ENCODE measurements around the gene MARS1.

MARS1 gene

GRCh38 chr12:57473392-57473791 lies 14.5 kb upstream of the MARS1 start:
- no peak for DNase-seq (ENCODE audit: low spot score)

DNA sequence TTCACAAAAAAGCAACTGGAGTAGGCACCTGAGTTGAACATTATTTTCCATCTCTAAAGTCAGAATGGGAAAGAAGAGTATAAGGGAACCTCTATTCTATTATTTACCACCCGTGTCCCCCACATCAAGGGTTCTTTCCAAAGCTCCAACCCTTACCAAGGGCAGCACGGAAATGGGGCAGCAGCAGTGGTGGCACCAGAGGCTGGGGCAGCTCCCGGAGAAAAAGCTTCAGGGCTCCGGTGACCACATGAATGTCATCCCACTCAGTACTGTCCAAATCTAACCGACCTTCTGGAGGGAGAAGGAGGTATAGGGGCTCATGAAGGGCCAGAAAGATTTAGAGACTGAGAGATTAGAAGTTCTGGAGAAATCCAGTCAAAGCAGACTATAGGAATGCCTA lies 14.0 kb upstream of the MARS1 start:
- no peak for DNase-seq (ENCODE audit: low spot score)

DNA sequence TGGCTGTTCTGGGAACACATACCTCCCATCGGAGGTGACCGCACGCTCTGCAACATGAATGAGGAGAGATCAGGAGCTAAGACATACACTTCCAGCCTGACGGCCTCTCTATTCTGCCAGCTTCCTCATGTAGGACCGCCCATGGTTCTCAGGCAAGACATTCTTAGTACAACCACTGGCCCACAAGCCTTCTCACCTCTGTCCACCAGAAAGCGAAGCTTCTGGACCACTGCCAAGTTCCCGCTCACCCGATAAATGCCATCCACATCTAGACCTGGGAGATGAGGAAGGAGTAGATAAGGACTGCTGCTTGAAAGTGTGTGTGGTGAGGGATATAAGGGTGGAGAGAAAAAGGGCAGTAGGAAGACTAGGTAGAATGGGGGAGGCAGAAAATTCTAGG lies 13.4 kb upstream of the MARS1 start:
- DNase-seq (ENCODE audit: low spot score), result no peak

DNA sequence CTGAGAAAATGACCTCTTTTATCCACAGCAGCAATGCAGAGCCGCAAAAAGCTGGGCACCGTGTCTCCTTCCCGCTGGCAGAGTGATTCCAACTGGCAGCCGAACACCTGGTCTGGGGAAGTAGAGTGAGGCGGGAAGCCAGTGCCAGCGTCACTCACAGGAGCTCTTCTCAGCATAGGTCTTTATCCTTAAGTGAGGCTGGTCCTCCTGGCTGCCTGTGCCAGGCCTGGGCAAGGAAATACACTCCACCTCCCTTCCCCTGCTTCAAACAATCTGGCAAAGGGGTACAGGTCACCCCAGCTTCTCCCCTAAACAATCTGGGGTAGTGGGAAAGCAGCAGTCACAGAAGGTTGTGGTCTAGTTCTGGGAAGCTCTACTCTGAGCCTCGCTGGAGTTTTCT lies 13.0 kb upstream of the MARS1 start:
- DNase-seq (ENCODE audit: low spot score), result no peak

DNA sequence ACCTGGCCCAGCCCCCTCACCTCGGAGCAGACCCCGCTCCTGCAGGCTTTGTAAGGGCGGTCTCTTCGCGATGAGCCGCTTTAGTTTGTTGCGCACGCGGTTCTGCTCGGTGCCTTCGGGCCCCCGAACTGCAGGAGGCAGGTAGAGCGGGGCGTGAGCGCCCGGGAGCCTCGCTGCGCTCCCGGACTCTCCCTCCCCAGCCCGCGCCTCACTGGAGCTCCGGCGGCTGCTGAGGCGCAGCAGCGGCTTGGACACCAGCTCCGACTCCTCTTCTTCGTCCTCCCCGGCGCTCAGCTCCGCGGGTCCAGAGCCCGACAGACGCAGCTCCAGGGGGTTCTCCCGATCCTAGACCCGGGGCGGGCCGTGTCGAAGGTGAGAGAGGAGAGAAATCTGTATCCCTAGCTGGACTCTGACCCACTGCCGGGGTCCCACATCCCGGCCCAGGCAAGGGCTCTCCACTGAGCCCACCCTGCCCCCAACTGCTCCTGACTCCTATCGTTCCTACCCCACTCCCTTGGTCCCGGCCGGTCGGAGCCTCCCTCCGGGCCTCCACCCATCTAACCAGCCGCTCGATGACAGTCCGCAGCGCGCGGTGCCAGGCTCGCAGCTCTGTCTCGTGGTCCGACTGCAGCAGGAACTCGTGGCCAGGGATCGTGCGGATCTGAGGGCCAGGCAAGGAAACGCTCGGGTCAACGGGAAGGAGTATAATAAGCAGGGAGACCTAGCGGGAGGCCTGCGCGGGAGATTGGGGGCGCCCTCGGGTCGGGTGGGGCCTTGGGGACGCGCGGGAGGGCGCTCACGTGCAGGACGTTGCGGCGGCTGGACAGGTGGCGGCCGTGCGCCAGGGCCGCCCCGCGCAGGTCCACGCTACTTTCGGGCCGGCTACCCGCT lies 12.4 kb upstream of the MARS1 start:
- peak; percentile 58 for DNase-seq (ENCODE audit: low spot score)

- DNase-seq (ENCODE audit: low spot score), result no peak
These were observed 11.5 kb upstream of the MARS1 start for GRCh38 chr12:57476162-57476992.

DNA sequence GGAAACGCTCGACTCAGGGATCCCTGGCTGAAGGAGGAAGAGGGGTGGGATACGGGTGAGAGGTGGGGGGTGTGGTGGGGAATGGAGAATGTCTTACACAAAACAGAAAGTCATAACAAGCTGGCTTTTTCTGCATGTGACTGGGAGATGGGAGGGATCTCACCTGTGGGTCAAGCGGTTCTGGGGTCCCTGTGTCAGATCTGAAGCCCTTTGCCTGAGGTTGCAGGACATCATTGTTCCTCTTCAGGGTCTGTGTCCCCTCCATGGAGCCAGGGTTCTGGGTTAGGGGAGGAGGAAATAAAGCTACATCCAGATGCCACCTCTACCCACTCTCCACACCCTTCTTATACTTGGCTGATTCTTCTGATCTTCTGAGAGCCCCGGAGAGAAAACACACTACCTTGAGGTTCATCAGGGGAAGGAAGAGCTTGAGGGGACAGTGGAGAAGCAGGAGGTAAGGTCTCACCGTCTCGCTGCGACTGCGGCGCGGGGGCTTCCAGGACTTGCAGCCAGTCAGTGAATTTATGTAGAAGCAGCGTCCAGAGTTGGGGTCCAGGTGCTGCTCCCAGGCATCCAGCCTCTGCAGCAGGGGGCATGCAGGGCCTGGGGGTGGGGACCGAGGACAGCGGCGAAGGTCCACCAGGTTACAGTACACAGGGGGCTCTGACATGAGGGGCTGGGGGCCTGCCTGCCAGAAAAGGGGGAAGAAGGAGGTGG lies 10.7 kb upstream of the MARS1 start:
- no peak for DNase-seq (ENCODE audit: low spot score)

DNA sequence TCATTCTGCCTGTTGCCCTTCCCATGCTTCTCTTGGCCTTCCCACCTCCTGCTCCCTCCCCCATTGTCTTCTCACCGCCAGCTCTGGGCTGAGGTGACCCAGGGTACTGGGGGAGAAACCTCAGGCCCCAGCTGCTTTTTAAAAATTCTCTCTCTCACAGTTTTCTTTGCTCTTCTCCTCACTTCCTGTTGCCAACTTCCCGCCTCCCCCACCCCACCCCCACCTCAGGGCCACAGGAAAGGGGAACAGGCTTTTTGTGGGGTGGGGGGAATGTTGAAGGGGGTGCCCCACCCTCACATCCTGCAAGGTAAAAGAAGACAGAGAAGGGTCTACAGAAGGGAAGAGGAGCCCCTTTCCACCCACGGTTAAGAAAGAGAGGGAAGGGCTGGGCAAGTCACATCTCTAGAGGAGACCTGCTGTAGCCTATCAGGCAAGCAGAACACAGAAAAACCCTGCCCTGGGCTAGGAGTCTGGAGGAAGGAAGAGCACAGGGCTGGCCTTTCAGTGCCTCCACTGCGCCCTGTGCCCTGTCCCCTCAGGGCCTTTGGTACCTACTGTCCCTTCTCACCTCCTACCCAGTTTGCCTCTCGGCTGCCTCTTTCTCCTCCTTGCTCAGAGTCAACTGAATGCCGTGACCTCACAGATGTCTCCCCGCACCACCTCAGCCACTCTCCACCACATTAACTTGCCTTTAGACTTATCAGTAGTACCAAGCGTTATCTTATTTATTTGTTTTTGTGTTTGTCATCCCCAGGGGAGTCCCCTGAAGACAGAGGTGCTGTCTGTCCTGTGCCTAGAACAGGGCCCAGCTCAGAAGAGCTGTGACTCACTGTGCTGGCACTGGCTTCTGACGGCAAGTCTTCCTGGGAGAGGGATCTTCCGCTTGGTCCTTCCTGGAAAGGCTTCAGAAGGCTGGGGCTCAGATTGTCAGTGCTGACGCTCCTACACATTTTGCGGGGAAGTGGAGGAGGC lies 9.9 kb upstream of the MARS1 start:
- DNase-seq (ENCODE audit: low spot score), result no peak

GRCh38 chr12:57479043-57479375 lies 8.9 kb upstream of the MARS1 start:
- DNase-seq (ENCODE audit: low spot score), result no peak

DNA sequence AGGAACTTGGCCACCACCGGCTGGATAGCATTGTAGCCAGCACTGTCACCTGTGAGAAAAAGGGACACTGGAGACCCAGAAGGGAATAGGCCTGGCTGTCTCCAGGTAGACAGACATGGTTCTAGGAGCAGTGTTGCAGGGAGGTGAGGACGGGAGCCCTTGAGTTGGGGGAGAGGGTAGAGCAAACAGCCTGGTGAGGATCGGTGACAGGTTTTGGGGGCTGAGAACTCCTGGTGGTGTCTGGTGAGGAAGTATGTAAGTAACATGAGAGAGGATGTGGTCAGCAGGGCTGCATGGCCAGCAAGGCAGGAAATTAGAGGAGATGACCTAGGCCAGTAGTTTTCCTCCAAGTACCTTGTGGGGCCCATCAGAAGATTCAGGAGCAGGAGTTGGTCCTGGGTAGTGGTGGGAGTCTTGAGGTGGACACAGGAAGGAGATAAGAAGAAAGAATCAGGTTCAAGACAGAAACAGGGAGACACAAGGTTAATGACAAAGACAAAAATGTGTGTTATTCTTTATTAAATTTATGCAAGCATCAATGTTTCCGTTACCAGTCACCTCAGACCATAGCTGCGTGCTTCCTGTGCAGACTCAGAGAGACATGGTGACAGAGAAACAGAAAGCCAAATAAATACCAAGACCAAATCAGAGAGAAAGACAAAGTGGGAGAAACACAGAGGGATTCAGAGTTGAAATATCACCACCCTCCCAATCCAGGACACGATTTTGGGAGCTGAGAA lies 8.3 kb upstream of the MARS1 start, which contains the start of gene ARHGAP9:
Gene ARHGAP9, minus strand, starts transcription at position 491 of the 740 bp plus-strand sequence. Its CDS starts 460 bp downstream, at position 31.
- DNase-seq (ENCODE audit: low spot score), result no peak

DNA sequence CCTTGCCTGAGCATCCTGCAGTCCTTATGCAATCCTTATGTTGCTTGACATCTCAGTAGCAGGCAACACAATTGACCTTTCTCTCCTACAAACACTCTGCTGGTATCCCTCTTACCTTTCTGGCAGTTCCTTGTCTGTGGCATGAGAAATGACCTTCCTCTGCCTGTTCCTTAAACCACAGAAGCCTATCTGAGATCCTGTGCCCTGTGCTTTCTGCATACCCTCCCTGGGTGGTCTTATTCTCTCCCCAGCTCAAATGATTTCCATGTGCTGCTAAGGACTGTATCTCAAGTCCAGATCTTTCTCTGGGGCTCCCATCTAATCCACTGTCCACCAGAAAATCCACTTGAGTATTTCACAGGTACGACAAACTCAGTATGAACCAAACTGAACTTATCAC lies 6.2 kb upstream of the MARS1 start:
- no peak for DNase-seq (ENCODE audit: low spot score)

- peak; percentile 60 for DNase-seq (ENCODE audit: low spot score)
These were observed 4.4 kb upstream of the MARS1 start for GRCh38 chr12:57483466-57483865.

GRCh38 chr12:57485695-57486094 lies 2.2 kb upstream of the MARS1 start:
- DNase-seq (ENCODE audit: low spot score), result no peak

- DNase-seq (ENCODE audit: low spot score), result no peak
These were observed 742 bp upstream of the MARS1 start for GRCh38 chr12:57487055-57487596.

- DNase-seq (ENCODE audit: low spot score), result no peak
These were observed 711 bp downstream of the MARS1 start for GRCh38 chr12:57488402-57489156.

DNA sequence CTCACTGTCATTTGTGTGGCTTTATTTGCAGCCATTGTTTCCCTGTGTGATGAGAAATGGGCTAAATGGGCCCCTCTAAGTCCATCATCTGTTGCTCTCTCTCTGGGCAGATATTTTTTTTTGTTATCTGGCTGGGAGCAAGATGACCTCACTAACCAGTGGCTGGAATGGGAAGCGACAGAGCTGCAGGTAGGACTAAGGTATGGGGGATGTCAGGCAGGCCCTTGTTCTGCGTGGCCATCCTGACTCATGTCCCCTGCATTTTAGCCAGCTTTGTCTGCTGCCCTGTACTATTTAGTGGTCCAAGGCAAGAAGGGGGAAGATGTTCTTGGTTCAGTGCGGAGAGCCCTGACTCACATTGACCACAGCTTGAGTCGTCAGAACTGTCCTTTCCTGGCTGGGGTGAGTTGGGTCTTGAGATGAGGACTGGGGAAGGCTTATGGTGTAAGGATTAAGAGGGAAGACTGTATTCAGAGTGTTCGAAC lies 1.3 kb downstream of the MARS1 start:
- DNase-seq (ENCODE audit: low spot score), result no peak

GRCh38 chr12:57490126-57490525 lies 2.3 kb downstream of the MARS1 start:
- no peak for DNase-seq (ENCODE audit: low spot score)

DNA sequence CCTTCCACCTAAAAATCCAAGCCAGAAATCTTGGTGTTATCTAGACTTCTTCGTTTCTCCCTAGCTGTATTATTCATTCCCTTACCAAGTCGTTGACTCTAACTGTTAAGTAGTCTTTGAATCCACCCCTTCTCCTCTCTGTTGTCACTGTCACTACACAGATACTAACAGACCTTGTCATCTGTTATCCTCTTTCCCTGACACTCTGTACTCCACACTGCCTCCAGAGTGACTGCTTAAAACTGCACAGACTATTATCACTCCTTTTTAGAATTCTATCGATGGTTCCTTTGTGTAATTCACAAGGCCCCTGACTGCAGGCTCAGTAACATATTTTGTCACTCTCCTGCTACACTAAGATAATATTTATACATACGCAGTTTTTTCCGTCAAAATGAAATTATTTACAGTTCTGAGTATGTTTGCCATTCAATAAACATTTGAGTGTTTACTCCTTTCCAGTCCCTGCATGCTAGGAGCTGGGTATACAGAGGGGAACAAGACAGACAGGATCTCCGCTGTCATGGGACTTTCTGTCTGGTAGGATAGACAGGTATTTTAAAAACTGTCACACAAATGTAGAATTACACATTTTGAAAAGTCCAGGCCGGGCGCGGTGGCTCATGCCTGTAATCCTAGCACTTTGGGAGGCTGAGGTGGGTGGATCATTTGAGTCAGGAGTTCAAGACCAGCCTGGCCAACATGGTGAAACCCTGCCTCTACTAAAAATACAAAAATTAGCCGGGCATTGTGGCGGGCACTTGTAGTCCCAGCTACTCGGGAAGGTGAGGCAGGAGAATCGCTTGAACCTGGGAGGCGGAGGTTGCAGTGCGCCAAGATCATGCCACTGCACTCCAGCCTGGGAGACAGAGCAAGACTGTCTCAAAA lies 3.8 kb downstream of the MARS1 start:
- no peak for DNase-seq (ENCODE audit: low spot score)
